LHCN-M2 (cell line): ENCODE data around the gene KLHL40. TPM values are rescaled to one million over a fixed set of nuclear protein-coding genes. Genes with fewer than 3 reads are reported as not detected.
"Not testable (repeated sequence)": the region's sequence is repeated elsewhere in the genome, so short reads cannot be mapped to it uniquely, and the experiment has no call there.

Source experiments
- DNase-seq: peaks from one replicate; pipeline ENCODE4 v3.0.0-alpha.2; 2012; ENCODE audit warnings: low read depth
- total RNA-seq: library from RNA; depleted of rRNA; stranded (reverse); fragments of >200 nt; gene quantifications from 2 replicates; pipeline ENCODE4 v1.2.3, GENCODE V29; 2014

KLHL40 gene
- total RNA-seq, 1 experiment from 2014 or later = 0.06 TPM

GRCh38 chr3:42722442-42722841 lies 37.1 kb downstream of the KLHL40 start:
- not testable (repeated sequence) for DNase-seq

GRCh38 chr3:42723219-42723618 lies 37.9 kb downstream of the KLHL40 start:
- no peak for DNase-seq

- no peak for DNase-seq
Measured at GRCh38 chr3:42725454-42725853, 40.1 kb downstream of the KLHL40 start.

GRCh38 chr3:42728056-42728455 lies 42.7 kb downstream of the KLHL40 start:
- no peak for DNase-seq

- DNase-seq = peak; percentile 10
Measured at GRCh38 chr3:42728668-42729364, 43.5 kb downstream of the KLHL40 start.

GRCh38 chr3:42729404-42730145 lies 44.2 kb downstream of the KLHL40 start:
- no peak for DNase-seq

GRCh38 chr3:42730294-42730693 lies 45.0 kb downstream of the KLHL40 start:
- DNase-seq = no peak

- no peak for DNase-seq
Measured at GRCh38 chr3:42730706-42731420, 45.5 kb downstream of the KLHL40 start.

GRCh38 chr3:42731476-42732195 lies 46.3 kb downstream of the KLHL40 start:
- no peak for DNase-seq

- no peak for DNase-seq
Measured at GRCh38 chr3:42732196-42732828, 47.0 kb downstream of the KLHL40 start.

- no peak for DNase-seq
Measured at GRCh38 chr3:42732829-42733459, 47.6 kb downstream of the KLHL40 start.

GRCh38 chr3:42733501-42734262 lies 48.3 kb downstream of the KLHL40 start:
- no peak for DNase-seq

GRCh38 chr3:42734263-42734860 lies 49.0 kb downstream of the KLHL40 start:
- DNase-seq = no peak

- DNase-seq = no peak
Measured at GRCh38 chr3:42735019-42735418, 49.7 kb downstream of the KLHL40 start.

- DNase-seq = no peak
Measured at GRCh38 chr3:42735615-42736014, 50.3 kb downstream of the KLHL40 start.

- DNase-seq = no peak
Measured at GRCh38 chr3:42736081-42736480, 50.7 kb downstream of the KLHL40 start.

- DNase-seq = no peak
Measured at GRCh38 chr3:42736531-42736930, 51.2 kb downstream of the KLHL40 start.

GRCh38 chr3:42739401-42740158 lies 54.2 kb downstream of the KLHL40 start:
- no peak for DNase-seq

- no peak for DNase-seq
Measured at GRCh38 chr3:42741796-42742195, 56.5 kb downstream of the KLHL40 start.
